Panc1 (cell line): ENCODE results near the gene CREB5. TPM values are rescaled to one million over a fixed set of nuclear protein-coding genes. Genes with fewer than 3 reads are reported as not detected.

Experiments
- ATAC-seq: fragments of 200-7000 bp; cut with Tn5 transposase; 2 replicates; pipeline ENCODE4 v1.9.1; 2020; ENCODE audit warnings: mild to moderate bottlenecking, moderate library complexity
- BruUV-seq: library from RNA; stranded (reverse); fragments of 400-500 nt; replicated peaks from 2 replicates; lab custom pipeline; 2021; lab: Mats Ljungman, UMichigan
- CTCF ChIA-PET: fragments of 300-600 bp; sonication (Branson Sonifier 250); formaldehyde crosslinking; loops from one replicate; lab custom pipeline; 2022; ENCODE audit warnings: antibody characterized with exemption; lab: Charles Lee
- POLR2A ChIA-PET: fragments of 300-600 bp; sonication (Branson Sonifier 250); formaldehyde crosslinking; loops from one replicate; lab custom pipeline; 2022; ENCODE audit warnings: antibody characterized with exemption; lab: Charles Lee
- DNase-seq: peaks from one replicate; pipeline ENCODE4 v3.0.0-alpha.2; 2010; ENCODE audit warnings: low read depth, low spot score
- H3K27ac ChIP-seq: 2 replicates; pipeline ENCODE4 v1.5.1; 2011; ENCODE audit warnings: mild to moderate bottlenecking, low read length, inconsistent platforms
- H3K27me3 ChIP-seq: fragments of 200-500 bp; sonication (Bioruptor generic); 2 replicates; pipeline ENCODE4 v1.6.0; 2014; ENCODE audit warnings: low read length, inconsistent platforms; ENCODE audit not compliant: control insufficient read depth, insufficient read depth
- H3K36me3 ChIP-seq: fragments of 200-500 bp; sonication (Bioruptor generic); 2 replicates; pipeline ENCODE4 v1.5.1; 2014; ENCODE audit warnings: inconsistent platforms, mild to moderate bottlenecking, low read length, moderate library complexity; ENCODE audit not compliant: control insufficient read depth, insufficient read depth
- H3K4me1 ChIP-seq: 2 replicates; pipeline ENCODE4 v1.5.1; 2011; ENCODE audit warnings: inconsistent platforms, mild to moderate bottlenecking, low read length, moderate library complexity; ENCODE audit not compliant: control insufficient read depth, insufficient read depth
- H3K4me3 ChIP-seq, 2 experiments: 2 replicates each; pipeline ENCODE4 v1.5.1; 2011 to 2012; ENCODE audit warnings: low read depth in 2 of 2, low read length in 2 of 2, mild to moderate bottlenecking in 2 of 2, inconsistent platforms in 1 of 2, moderate library complexity in 1 of 2
- H3K9me3 ChIP-seq: fragments of 200-500 bp; sonication (Bioruptor generic); 2 replicates; pipeline ENCODE4 v1.5.1; 2014; ENCODE audit warnings: low read depth, mild to moderate bottlenecking, inconsistent platforms, low read length, moderate library complexity; ENCODE audit not compliant: control insufficient read depth, insufficient read depth
- CTCF ChIP-seq: fragments of 450-650 bp; IDR thresholded peaks from 2 replicates; pipeline ENCODE4 v1.5.1; 2017; ENCODE audit warnings: mild to moderate bottlenecking
- POLR2AphosphoS5 ChIP-seq: IDR thresholded peaks from 2 replicates; pipeline ENCODE4 v1.6.1; 2012; ENCODE audit warnings: mild to moderate bottlenecking, low read depth, low read length, moderate library complexity
- REST ChIP-seq, 2 experiments: IDR thresholded peaks; 2 replicates each; pipeline ENCODE4 v1.6.1; 2011 to 2012; ENCODE audit warnings: low read depth in 2 of 2, control low read depth in 1 of 2, low read length in 1 of 2, mild to moderate bottlenecking in 1 of 2, moderate library complexity in 1 of 2; ENCODE audit not compliant: insufficient read depth in 1 of 2
- SIN3A ChIP-seq: IDR thresholded peaks from 2 replicates; pipeline ENCODE4 v1.6.1; 2012; ENCODE audit warnings: low read depth, mild to moderate bottlenecking, low read length, moderate library complexity, borderline replicate concordance; ENCODE audit not compliant: insufficient read depth
- TCF7L2 ChIP-seq: IDR thresholded peaks from 2 replicates; pipeline ENCODE4 v1.6.1; 2011; ENCODE audit warnings: mild to moderate bottlenecking, low read depth, low read length, inconsistent platforms
- in situ Hi-C: cut with HindIII; loops from 2 replicates; pipeline ENCODE4 v1.10.0; 2016; ENCODE audit warnings: low sequenced_read_pairs, low pct_unique_long_range_greater_than_20kb
- intact Hi-C: fragments of 100-400 bp; cut with micrococcal nuclease; formaldehyde crosslinking; loops from one replicate; pipeline ENCODE4 v1.10.0; 2022; ENCODE audit not compliant: unreplicated experiment
- total RNA-seq: library from RNA; stranded (reverse); gene quantifications from one replicate; pipeline ENCODE4 v1.2.1, GENCODE V29; 2021; ENCODE audit not compliant: unreplicated experiment

The CREB5 gene
- total RNA-seq, 1 experiment from 2014 or later, result 3.1 TPM

- TF ChIP-seq TCF7L2 (no peak), CTCF (no peak), SIN3A (no peak)
- no peak overlapping the region for H3K4me3 ChIP-seq
- H3K9me3 ChIP-seq, result no peaks in the 10 kb centered on the region
- no peaks in the 10 kb centered on the region for H3K4me1 ChIP-seq
- intact Hi-C loops, result no loop called here
- ATAC-seq (no peak), DNase-seq (no peak)
- no peaks in the 10 kb centered on the region; the same call in 1 of the 2 replicates for H3K36me3 ChIP-seq
- H3K27me3 ChIP-seq, result no peaks in the 10 kb centered on the region
- ChIA-PET POLR2A (no interaction called here), CTCF (no interaction called here)
- H3K27ac ChIP-seq, result no peak overlapping the region
- BruUV-seq, result no TSS peak
- in situ Hi-C loops, result no loop called here
These were observed 390.1 kb downstream of the CREB5 start for GRCh38 chr7:28802450-28802849.

DNA sequence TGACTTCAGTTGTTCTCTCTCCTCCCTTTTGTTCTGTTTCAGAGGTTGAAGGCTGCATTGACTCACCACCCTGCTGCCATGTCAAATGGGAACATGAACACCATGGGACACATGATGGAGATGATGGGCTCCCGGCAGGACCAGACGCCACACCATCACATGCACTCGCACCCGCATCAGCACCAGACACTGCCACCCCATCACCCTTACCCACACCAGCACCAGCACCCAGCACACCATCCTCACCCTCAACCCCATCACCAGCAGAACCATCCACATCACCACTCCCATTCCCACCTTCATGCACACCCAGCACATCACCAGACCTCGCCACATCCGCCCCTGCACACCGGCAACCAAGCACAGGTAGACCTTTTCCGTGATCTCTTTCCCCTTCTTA, 391.8 kb downstream of the CREB5 start:
- ATAC-seq (no peak), DNase-seq (no peak)
- H3K27ac ChIP-seq, result no peak overlapping the region
- ChIA-PET CTCF (no interaction called here), POLR2A (interaction anchor here (0.7 kb wide), 1 partner anchor 475 kb away, joined by 8 read pairs; no protein-coding TSS in a partner anchor)
- intact Hi-C loops, result no loop called here
- no peaks in the 10 kb centered on the region for H3K27me3 ChIP-seq
- no peaks in the 10 kb centered on the region; the same call in 1 of the 2 replicates for H3K36me3 ChIP-seq
- no peak overlapping the region for H3K4me3 ChIP-seq
- no peaks in the 10 kb centered on the region for H3K4me1 ChIP-seq
- in situ Hi-C loops, result no loop called here
- H3K9me3 ChIP-seq, result no peaks in the 10 kb centered on the region
- TF ChIP-seq TCF7L2 (no peak), REST (IDR thresholded peaks at IDR 0.05; ENCODE audit: insufficient read depth in 1 of 2, low read depth in 2 of 2, low read length in 1 of 2) (no peak)
- no TSS peak for BruUV-seq

DNA sequence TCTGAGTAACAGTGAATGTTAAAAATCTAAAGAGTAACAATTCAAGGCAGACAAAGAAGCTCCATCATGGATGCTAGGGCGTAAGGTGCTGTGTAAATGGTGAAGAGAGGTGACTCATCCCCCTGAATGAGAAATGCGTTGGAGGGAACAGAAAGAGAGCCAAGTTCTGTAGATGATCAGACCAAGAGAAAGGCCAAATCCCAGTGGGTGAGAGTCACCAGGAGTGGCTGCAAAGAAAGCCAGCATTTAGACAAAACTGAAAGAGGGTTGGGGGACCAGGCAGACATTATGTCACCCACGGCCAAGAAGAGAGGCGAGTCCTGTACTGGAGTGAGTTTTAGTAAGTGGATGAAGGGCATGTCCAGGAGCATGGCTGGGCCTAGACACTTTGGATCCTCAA, 392.7 kb downstream of the CREB5 start:
- H3K36me3 ChIP-seq, result no peaks in the 10 kb centered on the region; the same call in 1 of the 2 replicates
- H3K4me1 ChIP-seq, result no peaks in the 10 kb centered on the region
- intact Hi-C loops, result no loop called here
- no peak overlapping the region for H3K4me3 ChIP-seq
- H3K27me3 ChIP-seq, result no peaks in the 10 kb centered on the region
- POLR2A ChIA-PET, result no interaction called here
- BruUV-seq, result no TSS peak
- no peaks in the 10 kb centered on the region for H3K9me3 ChIP-seq
- TF ChIP-seq CTCF (no peak), POLR2AphosphoS5 (no peak), TCF7L2 (no peak), REST (IDR thresholded peaks at IDR 0.05; ENCODE audit: insufficient read depth in 1 of 2, low read depth in 2 of 2, low read length in 1 of 2) (no peak), SIN3A (no peak)
- no peak for DNase-seq
- in situ Hi-C loops, result no loop called here
- ATAC-seq, result 0 out of 2 replicates have a peak, but pooled peaks have one; percentile 56
- H3K27ac ChIP-seq, result no peak overlapping the region
- CTCF ChIA-PET, result no interaction called here
